ENCODE measurements around the gene PRR35.

Gene PRR35

DNA sequence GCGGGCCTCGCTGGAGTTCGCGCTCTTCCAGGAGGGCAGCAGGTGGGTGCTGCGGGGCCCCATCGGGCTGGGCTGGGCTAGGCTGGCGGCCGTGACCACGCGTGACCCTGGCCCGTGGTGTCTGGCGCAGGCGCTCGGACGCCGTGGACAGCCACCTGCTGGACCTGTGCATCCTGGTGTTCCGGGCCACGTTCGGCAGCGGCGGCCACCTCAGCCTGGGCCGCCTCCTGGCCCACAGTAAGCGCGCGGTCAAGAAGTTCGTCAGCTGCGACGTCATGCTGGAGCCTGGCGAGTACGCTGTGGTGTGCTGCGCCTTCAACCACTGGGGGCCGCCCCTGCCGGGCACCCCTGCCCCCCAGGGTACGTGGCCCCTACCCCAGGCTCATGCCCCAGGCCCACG, 8.0 kb upstream of the PRR35 start:
- Mint-ChIP-seq H3K9me3 (ENCODE audit: low read depth) (no peaks in the 10 kb centered on the region), H3K27ac (no peak overlapping the region)

DNA sequence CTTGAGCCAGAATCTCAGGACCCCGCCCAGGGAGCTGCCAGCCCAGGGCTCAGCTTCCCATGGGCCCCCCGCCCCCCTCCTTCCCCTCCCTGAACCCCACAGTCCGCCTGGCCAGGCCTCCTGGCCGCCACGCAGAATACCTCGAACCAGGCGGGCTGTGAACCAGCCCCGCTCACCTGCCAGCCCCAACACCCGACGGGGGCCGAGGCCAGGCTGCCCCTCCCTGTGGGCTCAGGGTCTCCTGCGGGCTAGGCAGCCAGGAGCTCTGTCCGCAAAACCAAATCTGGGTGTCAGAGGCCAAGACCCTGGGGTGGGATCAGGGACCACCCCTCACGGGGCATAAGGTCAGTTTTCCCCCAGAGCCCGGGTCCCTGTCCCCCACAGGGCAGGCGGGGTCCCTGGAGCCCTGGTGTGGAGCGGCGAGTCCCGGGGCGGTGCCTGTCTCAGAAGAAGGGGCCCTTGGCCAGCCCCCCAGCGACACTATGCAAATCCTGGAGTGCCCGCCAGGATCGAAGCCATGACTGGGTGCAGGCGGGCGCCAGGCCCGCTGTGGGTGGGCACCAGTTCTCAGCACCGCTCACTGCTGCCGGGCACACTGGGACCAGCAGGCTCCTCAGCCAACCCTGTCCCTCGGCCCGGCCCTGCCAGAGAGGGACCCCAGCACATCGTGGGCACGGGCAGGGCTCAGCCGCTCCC, 6.4 kb upstream of the PRR35 start:
- no peak overlapping the region for H3K4me3 Mint-ChIP-seq
- H3K27ac Mint-ChIP-seq, result no peak overlapping the region
- no peaks in the 10 kb centered on the region for H3K9me3 Mint-ChIP-seq (ENCODE audit: low read depth)
- peaks cover 3% of the 10 kb centered on the region for H3K27me3 Mint-ChIP-seq
- no peaks in the 10 kb centered on the region for H3K4me1 Mint-ChIP-seq (ENCODE audit: low read depth)
- no peaks in the 10 kb centered on the region for H3K36me3 Mint-ChIP-seq

More for the DNA sequence above, 8.0 kb upstream of the PRR35 start:
- Mint-ChIP-seq H3K4me1 (ENCODE audit: low read depth) (no peaks in the 10 kb centered on the region), H3K4me3 (no peak overlapping the region), H3K36me3 (no peaks in the 10 kb centered on the region), H3K27me3 (no peaks in the 10 kb centered on the region)

DNA sequence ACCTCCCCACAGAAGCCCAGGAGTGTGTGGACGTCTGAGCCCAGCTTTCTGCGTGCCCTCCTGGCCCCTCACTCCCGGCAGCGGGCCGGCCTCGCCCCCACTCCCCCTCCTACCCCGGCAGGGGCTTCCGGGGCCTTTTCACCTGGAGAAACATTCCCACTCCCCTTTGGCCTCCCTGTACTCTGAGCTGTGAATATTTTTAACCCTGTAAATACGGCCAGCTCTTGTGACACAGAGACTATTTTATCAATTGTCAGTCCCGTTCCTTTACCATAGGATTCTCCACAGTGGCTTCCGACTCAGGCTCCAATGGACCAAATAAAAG, 5.9 kb upstream of the PRR35 start:
- no peaks in the 10 kb centered on the region for H3K9me3 Mint-ChIP-seq (ENCODE audit: low read depth)
- peaks cover 3% of the 10 kb centered on the region for H3K27me3 Mint-ChIP-seq
- H3K27ac Mint-ChIP-seq, result no peak overlapping the region
- no peak overlapping the region for H3K4me3 Mint-ChIP-seq
- H3K4me1 Mint-ChIP-seq (ENCODE audit: low read depth), result no peaks in the 10 kb centered on the region
- no peaks in the 10 kb centered on the region for H3K36me3 Mint-ChIP-seq

- Mint-ChIP-seq H3K27me3 (peaks cover 3% of the 10 kb centered on the region), H3K27ac (no peak overlapping the region), H3K4me3 (no peak overlapping the region), H3K36me3 (no peaks in the 10 kb centered on the region), H3K4me1 (ENCODE audit: low read depth) (no peaks in the 10 kb centered on the region), H3K9me3 (ENCODE audit: low read depth) (no peaks in the 10 kb centered on the region)
These were observed 5.4 kb upstream of the PRR35 start for GRCh38 chr16:554640-555365.

DNA sequence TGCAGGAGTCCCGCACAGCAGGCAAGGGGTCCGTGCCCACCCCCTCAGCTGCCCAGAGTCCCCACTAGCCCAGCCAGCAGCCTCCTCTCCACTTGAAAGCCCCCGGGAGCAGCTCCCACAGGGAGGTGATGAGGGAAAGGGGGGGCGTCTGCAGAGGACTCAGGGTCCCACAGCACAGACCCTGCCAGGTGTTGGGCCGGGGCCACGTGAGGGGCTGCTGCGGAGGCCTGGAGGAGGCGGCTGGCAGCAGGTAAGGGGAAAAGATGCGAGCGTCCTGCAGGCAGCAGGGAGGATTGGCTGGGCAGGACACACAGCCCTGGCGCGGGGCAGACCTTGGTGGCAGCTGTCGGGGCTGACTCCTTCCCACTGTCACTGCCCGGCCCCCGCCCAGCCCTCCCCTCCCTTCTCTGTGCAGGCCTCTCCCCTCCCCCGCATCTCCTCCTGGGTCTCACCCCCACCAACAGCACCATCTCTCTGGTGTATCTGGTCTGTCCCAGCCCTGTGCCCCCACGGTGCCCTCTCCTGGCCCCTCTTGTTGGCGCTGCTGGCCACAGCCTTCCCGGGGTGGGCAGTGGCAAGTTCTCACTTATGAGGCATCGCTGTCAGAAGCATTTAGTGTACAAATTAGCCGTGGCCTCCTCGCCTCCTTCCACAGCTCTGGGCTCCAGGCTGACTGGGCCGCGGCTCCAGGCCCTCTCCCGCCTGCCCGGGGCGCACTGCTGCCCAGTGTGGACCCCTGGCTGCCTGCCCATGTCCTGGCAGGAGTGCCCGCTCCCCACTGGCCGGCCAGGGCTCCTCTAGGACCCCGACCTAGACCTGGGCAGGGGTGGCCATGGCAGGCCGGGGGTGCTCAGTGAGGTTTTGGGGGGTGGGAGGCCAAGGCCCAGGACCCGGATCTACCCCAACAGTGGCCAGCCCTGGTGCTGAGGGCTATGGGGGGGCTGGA, 4.4 kb upstream of the PRR35 start:
- H3K9me3 Mint-ChIP-seq (ENCODE audit: low read depth), result no peaks in the 10 kb centered on the region
- H3K4me3 Mint-ChIP-seq, result no peak overlapping the region
- no peaks in the 10 kb centered on the region for H3K4me1 Mint-ChIP-seq (ENCODE audit: low read depth)

DNA sequence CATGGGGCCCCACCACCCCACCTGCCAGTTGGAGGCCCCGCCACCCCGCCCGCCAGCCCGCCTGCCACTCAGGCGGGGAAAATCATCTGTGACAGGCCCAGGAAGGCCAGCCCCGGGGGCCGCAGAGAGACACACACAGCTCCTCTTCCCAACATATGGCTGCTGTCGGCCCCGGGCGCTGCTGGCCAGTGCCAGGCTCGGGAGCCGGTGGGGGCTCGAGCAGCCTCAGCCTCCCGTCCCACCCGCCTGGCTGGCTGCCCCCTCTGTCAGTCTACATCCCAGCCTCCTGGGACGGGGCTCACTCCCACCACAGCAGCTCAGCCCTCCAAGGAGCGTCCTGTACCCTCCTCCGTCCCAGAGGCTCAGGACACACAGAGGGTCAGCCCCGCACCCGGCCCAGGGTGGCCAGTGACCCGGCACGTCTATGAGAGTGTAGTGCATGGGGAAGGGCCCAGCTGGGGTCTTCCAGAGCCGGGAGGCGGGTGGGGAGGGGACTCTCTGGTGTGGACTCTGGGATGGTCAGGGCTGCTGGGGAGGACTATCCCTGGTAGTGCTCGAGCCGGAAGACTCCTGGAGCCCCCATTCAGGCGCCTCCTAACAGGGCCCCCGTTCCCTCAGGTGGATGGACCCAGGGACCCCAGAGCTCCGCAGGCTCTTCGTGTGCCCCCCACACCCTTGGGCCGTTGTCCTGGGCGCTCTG, 3.6 kb upstream of the PRR35 start:
- Mint-ChIP-seq H3K4me3 (no peak overlapping the region), H3K27ac (no peak overlapping the region), H3K4me1 (ENCODE audit: low read depth) (no peaks in the 10 kb centered on the region), H3K27me3 (peaks cover 3% of the 10 kb centered on the region), H3K9me3 (ENCODE audit: low read depth) (no peaks in the 10 kb centered on the region), H3K36me3 (no peaks in the 10 kb centered on the region)

More for the DNA sequence above, 4.4 kb upstream of the PRR35 start:
- Mint-ChIP-seq H3K27ac (no peak overlapping the region), H3K27me3 (peaks cover 3% of the 10 kb centered on the region), H3K36me3 (no peaks in the 10 kb centered on the region)

DNA sequence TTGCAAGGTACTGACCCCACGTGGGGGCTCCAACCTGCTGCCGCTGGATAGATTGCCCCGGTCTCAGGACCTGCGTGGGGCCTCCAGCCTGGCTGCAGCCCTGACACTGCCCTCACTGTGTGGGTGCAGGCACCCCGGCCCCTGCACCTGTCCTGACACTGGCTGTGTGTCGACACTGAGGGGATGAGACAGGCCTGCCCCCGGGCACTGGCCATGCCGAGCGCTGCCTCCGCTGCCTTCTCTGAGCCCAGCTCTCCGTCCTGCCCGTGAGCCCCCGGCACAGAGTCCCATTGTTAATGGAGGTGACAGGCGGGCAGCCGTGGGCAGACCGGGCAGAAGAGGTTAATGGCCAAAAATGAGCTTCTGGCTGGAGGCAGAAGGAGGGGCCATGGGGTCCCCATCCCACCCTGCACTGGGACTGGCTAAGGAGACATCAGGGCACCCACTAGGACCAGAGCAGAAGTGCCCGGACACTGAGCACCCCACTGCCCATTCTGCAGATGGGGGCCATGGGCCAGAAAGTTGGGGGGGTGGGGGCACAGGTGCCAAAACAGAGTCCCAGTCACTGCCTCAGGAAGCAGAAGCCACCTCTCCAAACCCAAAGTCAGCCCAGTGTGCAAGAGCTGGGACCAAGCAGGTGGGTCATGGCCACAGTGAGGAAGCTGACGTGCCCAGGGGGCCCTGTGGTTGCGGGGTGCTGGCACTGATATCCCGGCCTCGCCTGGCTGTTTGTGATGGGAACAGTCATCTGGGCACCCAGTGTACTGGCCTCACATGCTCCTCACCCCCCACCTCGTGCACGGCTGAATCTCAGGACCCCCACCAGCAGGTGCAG, 2.5 kb upstream of the PRR35 start:
- Mint-ChIP-seq H3K27me3 (peaks cover 5% of the 10 kb centered on the region), H3K9me3 (ENCODE audit: low read depth) (no peaks in the 10 kb centered on the region), H3K4me1 (ENCODE audit: low read depth) (no peaks in the 10 kb centered on the region), H3K36me3 (no peaks in the 10 kb centered on the region), H3K4me3 (no peak overlapping the region), H3K27ac (no peak overlapping the region)

- no peak overlapping the region for H3K27ac Mint-ChIP-seq
- H3K9me3 Mint-ChIP-seq (ENCODE audit: low read depth), result no peaks in the 10 kb centered on the region
- no peak overlapping the region for H3K4me3 Mint-ChIP-seq
- H3K36me3 Mint-ChIP-seq, result no peaks in the 10 kb centered on the region
- H3K27me3 Mint-ChIP-seq, result peaks cover 5% of the 10 kb centered on the region
- H3K4me1 Mint-ChIP-seq (ENCODE audit: low read depth), result no peaks in the 10 kb centered on the region
These were observed 1.7 kb upstream of the PRR35 start for GRCh38 chr16:558298-559020.

GRCh38 chr16:559021-559380, 1.2 kb upstream of the PRR35 start:
- H3K4me3 Mint-ChIP-seq, result no peak overlapping the region
- peaks cover 5% of the 10 kb centered on the region for H3K27me3 Mint-ChIP-seq
- no peaks in the 10 kb centered on the region for H3K4me1 Mint-ChIP-seq (ENCODE audit: low read depth)
- no peaks in the 10 kb centered on the region for H3K36me3 Mint-ChIP-seq
- no peak overlapping the region for H3K27ac Mint-ChIP-seq
- no peaks in the 10 kb centered on the region for H3K9me3 Mint-ChIP-seq (ENCODE audit: low read depth)

- no peaks in the 10 kb centered on the region for H3K4me1 Mint-ChIP-seq (ENCODE audit: low read depth)
- no peak overlapping the region for H3K4me3 Mint-ChIP-seq
- peaks cover 5% of the 10 kb centered on the region for H3K27me3 Mint-ChIP-seq
- H3K27ac Mint-ChIP-seq, result no peak overlapping the region
- no peaks in the 10 kb centered on the region for H3K36me3 Mint-ChIP-seq
- no peaks in the 10 kb centered on the region for H3K9me3 Mint-ChIP-seq (ENCODE audit: low read depth)
These were observed 587 bp upstream of the PRR35 start for GRCh38 chr16:559411-560203.

DNA sequence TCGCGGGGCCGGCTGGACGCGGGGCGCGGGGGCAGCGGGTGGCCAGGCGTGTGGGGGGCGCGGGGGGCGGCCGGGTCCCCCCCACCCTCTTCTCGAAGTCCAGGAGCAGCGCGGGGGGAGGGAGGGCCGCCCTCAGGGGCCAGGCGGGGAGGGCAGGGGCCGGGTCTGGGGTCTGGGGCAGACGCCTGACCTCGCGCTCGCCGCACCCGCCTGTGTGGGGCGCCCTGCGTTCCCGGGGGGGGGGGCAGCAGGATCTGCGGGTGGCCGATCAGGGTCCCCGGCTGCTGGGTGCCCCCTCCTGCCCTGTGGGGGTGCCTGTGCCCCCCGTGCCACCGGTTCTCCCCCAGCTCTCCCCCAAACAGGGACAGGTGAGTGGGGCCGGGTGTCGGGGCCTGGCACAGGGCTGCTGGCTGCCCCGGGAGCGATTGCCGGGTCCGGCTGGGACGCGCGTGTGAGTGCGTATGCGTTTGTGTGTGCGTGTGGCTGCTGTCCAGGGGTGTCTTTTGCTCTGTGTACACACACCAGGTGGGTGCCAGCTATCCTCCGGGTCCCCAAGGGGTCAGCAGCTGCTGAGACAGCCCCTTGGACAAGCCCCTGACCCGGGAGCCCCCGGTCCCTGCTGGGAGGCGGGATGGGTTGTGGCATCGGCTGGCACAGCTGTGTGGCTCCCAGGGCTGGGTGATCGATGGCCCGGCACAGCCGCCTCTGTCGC, 663 bp downstream of the PRR35 start:
- Mint-ChIP-seq H3K9me3 (ENCODE audit: low read depth) (no peaks in the 10 kb centered on the region), H3K27ac (no peak overlapping the region), H3K36me3 (no peaks in the 10 kb centered on the region), H3K4me1 (ENCODE audit: low read depth) (no peaks in the 10 kb centered on the region), H3K4me3 (no peak overlapping the region), H3K27me3 (peaks cover 5% of the 10 kb centered on the region)

- no peaks in the 10 kb centered on the region for H3K9me3 Mint-ChIP-seq (ENCODE audit: low read depth)
- H3K27ac Mint-ChIP-seq, result no peak overlapping the region
- H3K4me1 Mint-ChIP-seq (ENCODE audit: low read depth), result peaks cover under 1% of the 10 kb centered on the region
- H3K36me3 Mint-ChIP-seq, result no peaks in the 10 kb centered on the region
- no peak overlapping the region for H3K4me3 Mint-ChIP-seq
- H3K27me3 Mint-ChIP-seq, result peaks cover 5% of the 10 kb centered on the region
These were observed 1.2 kb downstream of the PRR35 start for GRCh38 chr16:561413-561794.

Data from activated naive CD8-positive, alpha-beta T cell (primary cell).